Neural cell (in vitro differentiated cells): ENCODE data around the gene PEAK1. TPM values are rescaled to one million over a fixed set of nuclear protein-coding genes. Genes with fewer than 3 reads are reported as not detected.

ENCODE experiments used
- H2AFZ ChIP-seq: fragments of 200-600, 300-800 bp; sonication (generic), shearing (Covaris generic); 2 replicates; pipeline ENCODE4 v1.6.0; 2014; ENCODE audit warnings: low read depth, mild to moderate bottlenecking, antibody characterized with exemption, low read length, moderate library complexity
- H3F3A ChIP-seq: fragments of 200-600 bp; shearing (Covaris generic); 2 replicates; pipeline ENCODE4 v1.6.1; 2016; ENCODE audit warnings: mild to moderate bottlenecking, moderate library complexity, mixed read lengths, antibody characterized with exemption, low read length; ENCODE audit not compliant: insufficient read depth, poor library complexity, severe bottlenecking
- H3K27ac ChIP-seq: fragments of 200-600, 300-800 bp; sonication (generic), shearing (Covaris generic); 2 replicates; pipeline ENCODE4 v1.5.1; 2014; ENCODE audit warnings: mild to moderate bottlenecking, low read length, moderate library complexity
- H3K27me3 ChIP-seq: fragments of 300-800, 200-600 bp; sonication (generic), shearing (Covaris generic); 2 replicates; pipeline ENCODE4 v1.6.0; 2014; ENCODE audit warnings: mild to moderate bottlenecking, low read depth, low read length, moderate library complexity; ENCODE audit not compliant: insufficient read depth
- H3K36me3 ChIP-seq: fragments of 300-800, 200-600 bp; sonication (generic), shearing (Covaris generic); 2 replicates; pipeline ENCODE4 v1.5.1; 2014; ENCODE audit warnings: mild to moderate bottlenecking, antibody characterized with exemption, low read length, moderate library complexity; ENCODE audit not compliant: insufficient read depth
- H3K4me2 ChIP-seq: fragments of 300-800, 200-600 bp; sonication (generic), shearing (Covaris generic); 2 replicates; pipeline ENCODE4 v1.6.0; 2014; ENCODE audit warnings: mild to moderate bottlenecking, low read length
- H3K4me3 ChIP-seq: fragments of 300-800, 200-600 bp; sonication (generic), shearing (Covaris generic); 2 replicates; pipeline ENCODE4 v1.5.1; 2014; ENCODE audit warnings: mild to moderate bottlenecking, low read length, moderate library complexity
- H3K79me2 ChIP-seq: fragments of 200-600 bp; shearing (Covaris generic); replicated peaks from 2 replicates; pipeline ENCODE4 v1.6.0; 2014; ENCODE audit warnings: mild to moderate bottlenecking, low read length, moderate library complexity; ENCODE audit not compliant: insufficient read depth
- H3K9ac ChIP-seq: fragments of 300-800, 200-600 bp; sonication (generic), shearing (Covaris generic); 2 replicates; pipeline ENCODE4 v1.6.1; 2016; ENCODE audit warnings: mild to moderate bottlenecking, low read length, mixed read lengths
- H3K9me2 ChIP-seq: fragments of 200-600 bp; shearing (Covaris generic); 2 replicates; pipeline ENCODE4 v1.6.1; 2016; ENCODE audit warnings: mild to moderate bottlenecking, low read length, mixed read lengths; ENCODE audit not compliant: insufficient read depth
- H3K9me3 ChIP-seq: fragments of 200-600, 300-800 bp; sonication (generic), shearing (Covaris generic); 2 replicates; pipeline ENCODE4 v1.6.1; 2016; ENCODE audit warnings: mild to moderate bottlenecking, mixed run types, low read length, moderate library complexity, mixed read lengths
- H4K20me1 ChIP-seq: fragments of 200-600 bp; shearing (Covaris generic); 2 replicates; pipeline ENCODE4 v1.6.1; 2016; ENCODE audit warnings: mild to moderate bottlenecking, mixed run types; ENCODE audit not compliant: insufficient read depth
- EP300 ChIP-seq: fragments of 450-650 bp; conservative IDR thresholded peaks from 2 replicates; pipeline ENCODE4 v1.6.1; 2014; ENCODE audit warnings: antibody characterized with exemption, mild to moderate bottlenecking, moderate library complexity; ENCODE audit not compliant: poor library complexity, severe bottlenecking
- EZH2 ChIP-seq: fragments of 200-600, 300-800 bp; shearing (Covaris generic), sonication (generic); IDR thresholded peaks from 2 replicates; pipeline ENCODE4 v1.6.1; 2014; ENCODE audit warnings: antibody characterized with exemption, low read length, borderline replicate concordance, mild to moderate bottlenecking; ENCODE audit not compliant: insufficient read depth, poor library complexity, severe bottlenecking
- MXI1 ChIP-seq: fragments of 450-650 bp; conservative IDR thresholded peaks from 2 replicates; pipeline ENCODE4 v1.6.1; 2014; ENCODE audit warnings: antibody characterized with exemption, mild to moderate bottlenecking; ENCODE audit not compliant: poor library complexity, severe bottlenecking
- POLR2AphosphoS5 ChIP-seq: IDR thresholded peaks from 2 replicates; pipeline ENCODE4 v1.6.1; 2012
- RAD21 ChIP-seq: fragments of 450-650 bp; conservative IDR thresholded peaks from 2 replicates; pipeline ENCODE4 v1.6.1; 2014; ENCODE audit warnings: antibody characterized with exemption, mild to moderate bottlenecking, moderate library complexity
- SMC3 ChIP-seq: fragments of 450-650 bp; conservative IDR thresholded peaks from 2 replicates; pipeline ENCODE4 v1.6.1; 2014; ENCODE audit warnings: antibody characterized with exemption, mild to moderate bottlenecking, moderate library complexity; ENCODE audit not compliant: poor library complexity
- TAF1 ChIP-seq: IDR thresholded peaks from 2 replicates; pipeline ENCODE4 v1.6.1; 2012; ENCODE audit warnings: low read depth
- polyA plus RNA-seq: library from polyadenylated mRNA; depleted of rRNA; stranded (reverse); fragments of >200 nt; gene quantifications from 2 replicates; pipeline ENCODE4 v1.2.3, GENCODE V29; 2014
- TF ChIP-seq, protein P1 (sequence below): IDR thresholded peaks from 2 replicates; pipeline ENCODE4 v1.6.1; 2012; ENCODE audit warnings: borderline replicate concordance
- TF ChIP-seq, protein P2 (sequence below): fragments of 450-650 bp; IDR thresholded peaks from 2 replicates; pipeline ENCODE4 v1.5.1; 2014; ENCODE audit warnings: antibody characterized with exemption, mild to moderate bottlenecking, moderate library complexity; ENCODE audit not compliant: poor library complexity, severe bottlenecking

The PEAK1 gene
- polyA plus RNA-seq, 1 donor from 2014 or later: 5.8 TPM

DNA sequence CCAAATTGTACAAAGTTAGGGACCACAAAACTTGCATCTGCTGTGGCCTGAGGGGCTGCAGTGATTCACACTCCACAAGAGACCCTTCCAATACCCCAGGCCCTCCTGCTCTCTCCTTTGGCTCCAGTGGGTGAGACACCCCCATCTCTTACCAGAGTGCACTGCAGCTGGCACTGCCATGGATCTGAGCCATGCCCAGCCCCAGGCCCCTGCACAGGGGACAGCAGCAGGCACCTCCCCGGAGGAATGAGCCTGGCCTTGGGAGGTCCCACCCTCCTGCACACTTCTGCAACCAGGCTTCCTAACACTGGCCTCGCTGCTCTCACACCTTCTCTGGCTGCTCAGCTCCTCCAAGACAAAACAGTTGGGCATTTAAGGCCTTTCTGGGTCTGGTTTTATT is 332.7 kb downstream of the PEAK1 start:
- Histone ChIP-seq H3F3A (no peaks in the 10 kb centered on the region), H3K9ac (no peak overlapping the region), H3K79me2 (no peaks in the 10 kb centered on the region)

DNA sequence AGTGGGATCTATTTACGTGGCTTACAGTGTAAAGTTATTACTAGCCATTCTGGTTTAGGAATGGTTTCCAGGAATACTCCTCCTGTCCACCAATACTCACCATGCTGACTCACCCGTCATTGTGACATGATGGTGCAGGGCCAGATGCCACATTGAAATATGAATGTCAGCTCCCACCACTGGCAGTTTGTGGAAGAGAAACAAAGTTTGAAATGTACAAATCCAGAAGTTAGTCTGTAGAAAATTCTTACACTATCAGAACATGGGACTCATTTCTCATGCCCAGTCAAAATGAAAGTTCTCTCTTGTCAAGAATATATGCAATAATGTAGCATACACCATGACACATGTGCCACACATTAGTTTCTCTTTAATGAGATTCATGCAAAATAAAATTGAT is 334.6 kb downstream of the PEAK1 start:
- H3F3A ChIP-seq: no peaks in the 10 kb centered on the region
- H3K4me2 ChIP-seq: no peak overlapping the region

More for the DNA sequence above, 332.7 kb downstream of the PEAK1 start:
- Histone ChIP-seq H3K4me2 (no peak overlapping the region), H3K36me3 (no peaks in the 10 kb centered on the region), H3K27ac (no peak overlapping the region), H4K20me1 (no peaks in the 10 kb centered on the region), H3K4me3 (no peak overlapping the region), H3K9me2 (no peaks in the 10 kb centered on the region), H3K27me3 (no peaks in the 10 kb centered on the region), H3K9me3 (no peaks in the 10 kb centered on the region), H2AFZ (no peak overlapping the region)
- TF ChIP-seq, protein P1, sequence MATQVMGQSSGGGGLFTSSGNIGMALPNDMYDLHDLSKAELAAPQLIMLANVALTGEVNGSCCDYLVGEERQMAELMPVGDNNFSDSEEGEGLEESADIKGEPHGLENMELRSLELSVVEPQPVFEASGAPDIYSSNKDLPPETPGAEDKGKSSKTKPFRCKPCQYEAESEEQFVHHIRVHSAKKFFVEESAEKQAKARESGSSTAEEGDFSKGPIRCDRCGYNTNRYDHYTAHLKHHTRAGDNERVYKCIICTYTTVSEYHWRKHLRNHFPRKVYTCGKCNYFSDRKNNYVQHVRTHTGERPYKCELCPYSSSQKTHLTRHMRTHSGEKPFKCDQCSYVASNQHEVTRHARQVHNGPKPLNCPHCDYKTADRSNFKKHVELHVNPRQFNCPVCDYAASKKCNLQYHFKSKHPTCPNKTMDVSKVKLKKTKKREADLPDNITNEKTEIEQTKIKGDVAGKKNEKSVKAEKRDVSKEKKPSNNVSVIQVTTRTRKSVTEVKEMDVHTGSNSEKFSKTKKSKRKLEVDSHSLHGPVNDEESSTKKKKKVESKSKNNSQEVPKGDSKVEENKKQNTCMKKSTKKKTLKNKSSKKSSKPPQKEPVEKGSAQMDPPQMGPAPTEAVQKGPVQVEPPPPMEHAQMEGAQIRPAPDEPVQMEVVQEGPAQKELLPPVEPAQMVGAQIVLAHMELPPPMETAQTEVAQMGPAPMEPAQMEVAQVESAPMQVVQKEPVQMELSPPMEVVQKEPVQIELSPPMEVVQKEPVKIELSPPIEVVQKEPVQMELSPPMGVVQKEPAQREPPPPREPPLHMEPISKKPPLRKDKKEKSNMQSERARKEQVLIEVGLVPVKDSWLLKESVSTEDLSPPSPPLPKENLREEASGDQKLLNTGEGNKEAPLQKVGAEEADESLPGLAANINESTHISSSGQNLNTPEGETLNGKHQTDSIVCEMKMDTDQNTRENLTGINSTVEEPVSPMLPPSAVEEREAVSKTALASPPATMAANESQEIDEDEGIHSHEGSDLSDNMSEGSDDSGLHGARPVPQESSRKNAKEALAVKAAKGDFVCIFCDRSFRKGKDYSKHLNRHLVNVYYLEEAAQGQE: no peak
- TF ChIP-seq MXI1 (no peak), EZH2 (no peak), POLR2AphosphoS5 (no peak), TAF1 (no peak), SMC3 (no peak), RAD21 (no peak), EP300 (no peak)
- TF ChIP-seq, protein P2, sequence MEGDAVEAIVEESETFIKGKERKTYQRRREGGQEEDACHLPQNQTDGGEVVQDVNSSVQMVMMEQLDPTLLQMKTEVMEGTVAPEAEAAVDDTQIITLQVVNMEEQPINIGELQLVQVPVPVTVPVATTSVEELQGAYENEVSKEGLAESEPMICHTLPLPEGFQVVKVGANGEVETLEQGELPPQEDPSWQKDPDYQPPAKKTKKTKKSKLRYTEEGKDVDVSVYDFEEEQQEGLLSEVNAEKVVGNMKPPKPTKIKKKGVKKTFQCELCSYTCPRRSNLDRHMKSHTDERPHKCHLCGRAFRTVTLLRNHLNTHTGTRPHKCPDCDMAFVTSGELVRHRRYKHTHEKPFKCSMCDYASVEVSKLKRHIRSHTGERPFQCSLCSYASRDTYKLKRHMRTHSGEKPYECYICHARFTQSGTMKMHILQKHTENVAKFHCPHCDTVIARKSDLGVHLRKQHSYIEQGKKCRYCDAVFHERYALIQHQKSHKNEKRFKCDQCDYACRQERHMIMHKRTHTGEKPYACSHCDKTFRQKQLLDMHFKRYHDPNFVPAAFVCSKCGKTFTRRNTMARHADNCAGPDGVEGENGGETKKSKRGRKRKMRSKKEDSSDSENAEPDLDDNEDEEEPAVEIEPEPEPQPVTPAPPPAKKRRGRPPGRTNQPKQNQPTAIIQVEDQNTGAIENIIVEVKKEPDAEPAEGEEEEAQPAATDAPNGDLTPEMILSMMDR: no peak

More for the DNA sequence above, 334.6 kb downstream of the PEAK1 start:
- Histone ChIP-seq H3K27ac (no peak overlapping the region), H4K20me1 (no peaks in the 10 kb centered on the region), H3K9me3 (no peaks in the 10 kb centered on the region), H3K9me2 (no peaks in the 10 kb centered on the region), H3K79me2 (no peaks in the 10 kb centered on the region), H3K36me3 (no peaks in the 10 kb centered on the region), H3K4me3 (no peak overlapping the region), H3K9ac (no peak overlapping the region), H2AFZ (no peak overlapping the region), H3K27me3 (no peaks in the 10 kb centered on the region)
- no peak for TF ChIP-seq POLR2AphosphoS5
- TF ChIP-seq, protein P1: no peak
- TF ChIP-seq, protein P2: no peak
- no peak for TF ChIP-seq MXI1
